NCI-H1092 (cell line): ENCODE results near the gene RGS16.

Experiments used
- DNase-seq: peaks from one replicate; lab custom pipeline; 2025; lab: John Stamatoyannopoulos, UW

Gene RGS16

DNA sequence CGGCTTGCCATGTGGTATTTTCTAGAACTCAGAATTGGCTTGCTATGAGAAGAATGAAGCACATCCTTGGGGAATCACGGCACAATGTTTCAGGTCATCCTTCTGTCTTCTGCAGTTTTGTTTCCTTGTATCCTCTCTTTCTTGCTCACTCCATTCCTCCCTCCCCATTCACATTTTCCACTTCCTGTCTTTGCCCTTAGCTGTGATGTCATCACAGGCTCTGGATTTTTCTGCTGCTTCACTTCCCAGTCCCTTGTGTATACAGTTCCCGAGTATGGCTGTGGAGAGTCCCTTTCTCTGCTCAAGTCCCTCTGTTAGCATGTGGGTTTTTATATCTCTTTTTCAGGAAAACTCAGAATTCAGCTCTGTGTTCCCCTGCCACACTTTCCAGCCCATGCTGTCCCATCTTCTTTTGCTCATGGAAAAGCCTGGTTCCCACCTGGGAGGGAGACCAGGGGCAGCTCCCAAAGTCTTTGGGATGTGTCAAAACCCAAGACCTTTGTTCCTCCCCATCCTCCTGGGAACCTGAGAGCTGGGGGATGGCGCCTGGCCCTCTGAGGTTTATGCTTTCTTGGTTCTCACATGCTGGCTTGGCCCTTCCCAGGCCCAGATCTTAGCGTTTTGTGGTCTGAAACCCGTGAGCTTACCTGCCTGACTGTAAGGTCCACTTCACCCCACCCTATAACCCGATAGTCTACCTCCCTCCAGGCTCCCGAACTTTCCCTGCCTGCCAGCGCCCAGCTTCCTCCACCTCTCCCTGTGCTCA is 4.8 kb upstream of the RGS16 start:
- no peak for DNase-seq

DNA sequence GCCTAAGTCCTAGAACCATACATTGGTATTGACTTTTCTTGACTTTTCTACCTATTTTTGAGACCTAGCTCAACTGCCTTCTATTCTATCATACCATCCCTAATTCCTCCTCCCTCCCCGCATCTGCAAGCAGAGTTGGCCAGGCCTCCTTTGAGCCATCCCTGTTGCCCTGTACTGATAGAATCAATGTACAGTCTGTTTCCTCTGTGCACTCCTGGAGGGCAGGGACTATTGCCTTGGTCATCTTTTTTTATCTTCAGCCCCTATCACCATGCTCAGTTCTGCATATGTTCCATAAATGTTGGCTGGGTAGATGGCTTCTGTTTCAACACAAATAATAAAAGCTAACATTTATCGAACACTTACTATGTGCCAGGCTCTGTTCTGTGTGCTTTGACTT is 4.0 kb upstream of the RGS16 start:
- no peak for DNase-seq

DNA sequence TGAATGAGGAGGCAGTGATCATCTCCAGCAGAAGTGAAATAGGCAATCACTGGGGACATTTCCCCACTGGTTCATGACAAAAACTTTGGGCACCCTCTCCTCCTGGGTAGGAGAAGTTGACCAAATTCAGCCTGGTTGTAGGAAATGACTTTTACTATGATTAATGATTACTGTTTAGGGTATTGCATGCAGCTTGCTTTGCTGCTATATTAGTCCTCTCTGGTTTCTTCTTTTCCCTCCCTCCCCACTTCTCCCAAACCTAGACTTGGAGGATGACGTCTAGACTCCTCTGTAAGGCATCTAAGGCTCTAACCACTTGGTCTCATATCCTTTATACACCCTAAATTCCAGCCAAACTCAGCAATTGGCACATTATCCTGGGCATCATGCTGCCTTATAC is 3.4 kb upstream of the RGS16 start:
- no peak for DNase-seq

DNA sequence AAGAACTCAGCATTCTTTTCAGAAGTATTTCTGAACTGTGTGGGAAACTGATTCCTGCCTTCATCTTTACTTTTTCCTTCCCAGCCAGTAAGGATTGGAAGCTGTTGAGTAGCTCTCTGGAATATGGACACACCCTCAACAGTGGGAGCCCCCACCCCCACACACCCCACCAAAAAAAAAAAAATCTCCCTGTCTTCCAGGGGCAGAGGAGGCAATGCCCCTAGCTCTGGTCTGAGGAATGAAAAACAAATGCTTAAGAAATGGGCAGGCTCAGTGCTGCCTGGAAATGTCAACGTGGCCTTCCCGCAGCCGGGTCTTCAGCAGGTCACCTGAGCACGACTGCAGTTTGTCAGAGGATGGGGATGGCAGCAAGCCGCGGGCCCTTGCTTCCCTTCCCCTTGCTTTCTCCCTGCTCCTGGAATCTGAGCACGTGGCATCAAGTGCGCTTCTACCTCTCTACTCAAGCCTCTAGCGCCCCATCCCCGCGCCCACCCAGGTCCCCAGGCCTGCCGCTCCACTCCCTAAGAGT is 479 bp downstream of the RGS16 start:
- DNase-seq: no peak

DNA sequence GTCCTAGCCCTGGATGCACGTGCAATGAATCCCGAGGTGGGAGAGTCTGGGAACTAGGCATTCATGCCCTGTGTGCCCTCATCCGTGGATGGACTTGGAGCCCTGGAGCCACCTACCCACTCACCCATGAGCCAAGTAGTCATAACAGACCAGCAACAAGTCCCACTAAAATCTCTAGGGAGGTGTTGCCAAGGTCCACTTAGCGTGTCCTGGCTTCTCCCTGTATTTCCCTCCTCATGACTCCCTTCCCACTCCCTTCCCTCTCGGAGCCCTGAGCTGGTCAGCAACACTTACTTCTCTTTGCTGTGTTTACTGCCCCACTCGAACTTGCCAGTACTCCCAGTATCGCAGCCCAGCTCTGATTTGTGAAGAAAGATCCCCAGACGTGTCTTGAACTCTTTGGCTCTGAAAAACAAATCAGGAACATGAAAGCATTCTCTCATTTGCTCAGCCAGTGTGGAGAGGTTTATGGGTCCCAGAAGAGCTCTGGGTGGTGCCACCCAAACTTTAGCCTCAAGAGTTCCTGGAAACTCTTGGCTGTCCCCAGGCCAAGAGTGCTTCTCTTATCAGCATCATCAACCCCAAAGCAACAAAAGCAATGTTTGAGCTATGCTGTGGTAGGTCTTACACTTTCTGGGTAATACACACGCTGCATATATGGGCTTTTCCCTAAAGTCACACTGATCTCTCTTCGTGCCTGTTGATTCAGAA is 1.1 kb downstream of the RGS16 start:
- no peak for DNase-seq

DNA sequence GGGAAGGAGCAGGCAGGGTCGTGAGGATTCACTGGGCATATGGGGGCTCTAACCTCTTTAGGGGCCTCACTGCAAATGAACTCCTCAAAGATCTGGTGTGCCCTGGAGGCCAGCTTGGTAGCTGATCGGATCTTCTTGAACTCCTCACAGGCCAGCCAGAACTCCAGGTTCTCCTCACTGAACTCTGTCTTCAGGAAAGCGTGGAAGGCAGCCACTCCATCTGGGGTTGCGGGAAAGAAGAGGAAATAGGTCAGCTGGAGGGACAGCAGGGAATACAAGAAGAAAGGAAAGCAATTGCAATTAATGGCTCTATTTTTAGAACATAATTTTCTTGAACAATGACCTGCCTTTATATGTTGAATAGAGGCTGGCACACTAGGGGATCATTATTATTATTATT is 2.3 kb downstream of the RGS16 start:
- no peak for DNase-seq

DNA sequence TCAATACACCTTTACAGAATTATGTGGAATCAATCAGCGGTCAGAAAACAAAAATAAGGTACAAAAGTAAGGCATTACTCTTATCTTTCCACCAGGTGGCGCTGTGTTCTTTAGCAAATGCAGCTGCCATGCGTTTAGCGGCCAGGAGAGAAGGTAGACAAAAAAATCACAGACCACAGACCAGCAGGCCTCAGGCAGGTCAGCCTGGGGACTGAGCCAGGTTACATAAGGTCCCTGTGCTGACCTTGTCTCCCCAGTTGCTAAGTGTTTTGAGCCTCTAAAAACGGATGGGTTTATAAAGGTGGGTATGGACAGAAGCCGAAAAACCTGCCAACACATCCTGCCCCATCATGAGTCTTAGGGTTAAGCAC is 2.8 kb downstream of the RGS16 start:
- DNase-seq: peak; percentile 85

DNA sequence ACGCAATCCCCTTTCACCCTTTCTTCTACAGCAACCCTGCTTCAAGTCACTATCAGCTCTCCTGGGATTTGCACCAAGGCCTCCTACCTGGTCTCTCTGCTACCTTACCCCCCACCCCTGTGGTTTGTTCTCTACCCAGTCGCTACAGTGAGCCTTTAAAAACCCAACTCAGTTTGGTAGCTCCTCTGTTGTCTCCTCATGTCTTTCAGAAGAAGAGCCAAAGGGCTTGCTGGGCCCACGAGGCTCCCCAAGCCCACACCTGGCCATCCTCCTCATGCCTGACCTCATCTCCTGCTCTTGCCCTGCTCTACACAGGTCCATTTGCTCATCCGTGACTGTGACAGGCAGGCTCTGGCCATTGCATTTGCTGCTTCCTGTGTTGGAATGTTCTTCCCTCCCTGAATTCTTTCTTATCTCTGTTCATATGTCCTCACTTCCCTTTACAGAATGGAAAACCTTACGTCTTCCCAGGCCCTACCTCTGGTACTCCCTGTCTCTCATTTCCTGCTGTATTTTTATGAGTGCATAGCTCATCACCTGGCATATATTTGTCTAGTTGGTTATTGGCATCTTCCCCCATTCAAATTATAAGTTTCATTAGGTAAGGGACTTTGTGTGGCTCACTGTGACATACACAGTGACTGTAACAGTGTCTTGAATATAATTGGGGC is 3.3 kb downstream of the RGS16 start:
- no peak for DNase-seq

DNA sequence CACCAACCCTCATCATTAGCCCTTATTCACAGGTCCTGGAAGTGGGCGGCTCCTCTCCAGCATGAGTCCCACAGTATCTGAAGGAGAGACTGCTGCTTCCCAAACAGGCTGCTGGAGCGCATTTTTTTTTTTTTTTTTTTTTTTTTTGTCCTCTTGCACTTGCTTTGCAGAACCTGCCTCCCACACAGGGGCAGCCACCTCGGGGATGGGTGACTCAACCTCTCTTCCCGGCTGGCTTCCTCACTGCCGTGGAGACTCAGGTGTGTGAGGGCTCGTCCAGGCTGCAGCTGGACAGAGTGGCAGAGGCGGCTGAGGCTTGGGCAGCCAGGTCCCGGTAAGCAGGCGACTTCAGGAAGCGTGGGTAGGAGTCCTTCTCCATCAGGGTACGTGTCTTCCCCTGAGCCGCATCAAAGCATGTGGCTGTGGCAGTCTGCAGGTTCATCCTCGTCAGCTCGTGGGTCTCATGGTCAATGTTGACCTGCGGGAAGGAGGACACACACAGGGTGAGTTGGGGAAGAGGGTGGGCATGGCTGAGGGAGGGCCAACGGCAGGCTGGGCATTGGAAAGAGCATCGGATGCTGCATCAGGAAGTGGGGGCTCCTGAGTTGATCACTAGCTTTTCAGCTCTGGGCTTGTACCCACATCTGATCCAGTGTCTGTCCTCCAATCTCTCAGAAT is 4.0 kb downstream of the RGS16 start:
- no peak for DNase-seq

DNA sequence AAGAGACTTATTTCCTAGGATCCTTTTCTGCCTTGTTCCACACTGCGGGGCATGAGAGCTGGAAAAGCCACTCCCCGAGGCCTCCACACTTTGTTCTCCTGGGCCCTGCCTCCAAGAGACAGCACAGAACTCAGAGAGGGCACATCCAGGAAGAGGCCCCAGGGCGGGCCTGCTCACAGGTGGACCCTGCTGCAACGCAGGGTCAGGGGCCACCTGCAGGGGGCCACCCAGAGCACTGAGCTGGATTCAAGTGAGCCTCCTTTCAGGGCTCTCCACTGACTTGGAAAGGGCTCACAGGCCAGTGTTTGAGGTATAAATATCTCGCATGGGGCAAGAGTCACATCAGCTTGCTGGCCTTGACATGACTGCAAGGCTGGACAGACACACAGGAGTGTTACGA is 4.8 kb downstream of the RGS16 start:
- no peak for DNase-seq

DNA sequence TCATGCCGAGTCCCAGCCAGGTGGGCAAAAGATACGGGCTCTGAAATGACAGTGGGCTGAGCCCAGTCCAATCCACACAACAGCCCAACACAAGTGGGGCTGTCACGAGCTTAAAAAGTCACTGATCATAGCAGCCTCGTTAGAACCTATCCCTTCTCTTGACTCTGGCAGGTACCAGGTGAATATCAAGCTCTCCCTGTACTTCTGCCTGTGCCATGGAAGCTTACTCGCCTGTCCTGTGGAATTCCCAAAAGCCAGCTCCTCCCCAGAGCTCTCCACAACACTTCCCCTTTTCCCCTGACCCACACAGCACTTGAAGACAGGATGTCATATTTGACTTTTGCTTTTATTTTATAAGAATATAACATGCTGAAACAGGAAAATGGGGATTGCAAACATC is 5.9 kb downstream of the RGS16 start:
- no peak for DNase-seq

DNA sequence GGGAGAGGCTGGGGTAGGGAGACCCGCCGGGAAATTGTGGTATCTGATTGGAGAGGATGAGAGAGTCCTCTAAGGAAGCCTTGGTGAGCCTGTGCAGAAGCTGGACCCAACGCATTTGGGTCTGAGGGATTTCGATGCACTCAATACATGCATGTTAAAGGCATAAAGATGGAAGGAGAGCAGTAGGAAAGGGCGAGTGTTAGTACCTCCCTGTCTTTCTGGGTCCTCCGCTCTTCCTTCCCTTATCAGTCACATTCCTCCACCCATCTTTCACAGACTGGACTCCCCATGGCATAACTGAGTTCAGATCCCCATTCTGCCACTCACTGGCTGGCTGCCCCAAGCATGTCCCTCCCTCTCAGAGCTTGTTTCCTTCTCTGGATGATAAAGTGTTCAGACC is 7.3 kb downstream of the RGS16 start:
- no peak for DNase-seq

DNA sequence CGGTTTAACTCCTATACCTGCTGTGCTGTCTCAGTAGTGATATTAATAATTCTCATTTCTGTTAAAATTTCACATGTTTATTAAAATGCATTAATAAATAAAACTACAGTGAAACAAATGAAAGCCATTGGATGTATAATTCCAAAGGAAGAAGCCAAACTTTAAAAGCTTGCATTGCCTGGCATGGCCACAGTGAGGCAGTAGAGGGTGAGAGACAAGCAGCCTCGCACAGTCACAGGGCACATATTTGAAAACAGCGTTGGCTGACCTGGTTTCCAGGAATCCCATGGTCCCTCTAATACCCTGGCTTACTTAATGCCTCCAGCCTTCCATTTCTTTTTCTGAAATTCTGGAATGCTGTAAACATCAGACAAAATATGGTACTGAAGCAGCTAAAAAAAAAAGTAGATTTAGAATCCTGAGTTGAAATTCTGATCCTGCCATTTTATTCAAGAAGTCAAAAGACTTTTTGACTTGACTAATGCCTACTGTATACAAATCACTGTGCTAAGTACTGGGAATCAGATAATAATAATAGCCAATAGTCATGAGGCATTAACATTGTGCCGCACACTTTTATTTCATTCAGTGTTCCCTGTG is 8.4 kb downstream of the RGS16 start:
- DNase-seq: peak; percentile 58

DNA sequence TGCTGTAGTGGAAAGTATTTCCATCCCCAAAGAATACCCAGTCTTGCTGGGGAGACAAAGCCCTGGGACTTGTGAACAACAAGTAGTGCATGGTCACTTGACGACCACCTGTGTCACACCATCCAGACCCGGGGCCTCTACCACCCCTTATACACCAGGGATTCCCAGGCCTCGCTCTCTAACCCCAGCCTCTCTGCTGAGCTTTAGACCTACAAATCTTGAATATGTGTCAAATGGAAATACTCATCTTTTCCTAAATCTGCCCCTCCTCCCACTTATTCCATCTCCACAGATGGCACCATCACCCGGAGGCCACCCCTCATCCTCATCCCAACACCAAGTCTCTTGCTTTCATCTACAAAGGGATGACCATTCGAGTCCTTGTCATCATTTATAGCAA is 14.3 kb downstream of the RGS16 start:
- no peak for DNase-seq

DNA sequence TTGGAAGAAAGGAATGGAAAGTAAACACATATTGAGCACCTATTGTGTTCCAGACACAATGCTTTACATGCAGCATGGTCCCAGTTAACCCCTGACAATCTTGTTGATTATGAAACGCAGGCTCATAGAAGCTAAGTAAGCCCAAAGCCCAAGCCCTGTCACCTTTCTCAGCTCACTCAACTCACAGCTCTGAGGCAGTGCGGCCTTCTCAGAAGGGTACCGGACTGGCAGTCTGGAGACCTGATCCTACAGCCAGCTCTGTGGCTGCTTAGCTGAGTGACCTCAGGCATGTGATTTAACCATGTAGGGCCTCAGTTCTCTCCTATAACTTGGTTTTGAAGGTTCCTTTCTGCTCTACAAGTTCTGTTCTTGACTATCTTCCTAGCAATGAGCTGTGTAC is 14.7 kb downstream of the RGS16 start:
- no peak for DNase-seq

DNA sequence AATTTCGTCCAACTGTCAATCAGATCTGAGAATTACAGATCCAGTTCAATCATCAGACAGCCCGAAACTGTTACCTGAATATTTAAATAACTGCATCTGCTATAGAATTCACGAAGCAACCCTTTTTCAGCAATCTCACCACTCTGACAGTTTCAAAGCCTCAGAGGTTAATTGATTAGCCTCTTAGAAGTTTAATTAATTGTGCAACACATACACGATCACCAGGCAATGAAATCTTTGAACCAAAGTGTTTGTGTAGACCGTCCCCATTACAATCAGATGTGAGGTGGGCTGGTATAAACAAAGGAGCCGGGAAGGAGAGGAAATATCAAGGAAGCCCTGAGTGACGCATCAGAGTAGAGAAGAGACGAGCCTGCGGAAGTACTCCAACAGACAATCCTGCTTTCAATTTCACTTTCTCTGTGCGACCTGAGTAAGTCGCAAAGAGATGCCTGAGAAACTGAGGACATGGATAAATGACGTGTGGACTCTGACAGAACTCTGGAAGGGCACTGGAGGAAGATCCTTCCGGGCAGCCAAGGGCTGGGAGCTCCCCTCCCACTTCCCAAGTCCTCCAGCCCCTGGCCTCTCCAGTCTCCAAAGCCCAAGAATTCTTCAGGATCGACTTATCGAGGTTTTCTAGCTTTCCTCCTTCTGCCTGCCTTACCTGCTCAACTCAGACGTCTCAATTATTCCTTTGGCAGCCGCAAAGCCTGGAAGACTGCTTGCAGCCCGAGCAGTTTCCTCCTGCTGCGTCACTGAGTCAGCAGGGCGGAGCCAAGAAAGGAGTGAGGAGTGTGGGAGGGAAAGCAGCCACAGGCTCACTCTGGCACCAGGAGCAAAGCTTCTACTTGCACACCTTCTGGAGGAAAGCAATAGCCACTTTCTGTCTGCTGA is 15.4 kb downstream of the RGS16 start, which contains the start of gene RNASEL:
Gene RNASEL, minus strand, starts transcription at position 757 of the 897 bp plus-strand sequence. CDS start 2,450 bp downstream, outside the sequence.
- DNase-seq: no peak

DNA sequence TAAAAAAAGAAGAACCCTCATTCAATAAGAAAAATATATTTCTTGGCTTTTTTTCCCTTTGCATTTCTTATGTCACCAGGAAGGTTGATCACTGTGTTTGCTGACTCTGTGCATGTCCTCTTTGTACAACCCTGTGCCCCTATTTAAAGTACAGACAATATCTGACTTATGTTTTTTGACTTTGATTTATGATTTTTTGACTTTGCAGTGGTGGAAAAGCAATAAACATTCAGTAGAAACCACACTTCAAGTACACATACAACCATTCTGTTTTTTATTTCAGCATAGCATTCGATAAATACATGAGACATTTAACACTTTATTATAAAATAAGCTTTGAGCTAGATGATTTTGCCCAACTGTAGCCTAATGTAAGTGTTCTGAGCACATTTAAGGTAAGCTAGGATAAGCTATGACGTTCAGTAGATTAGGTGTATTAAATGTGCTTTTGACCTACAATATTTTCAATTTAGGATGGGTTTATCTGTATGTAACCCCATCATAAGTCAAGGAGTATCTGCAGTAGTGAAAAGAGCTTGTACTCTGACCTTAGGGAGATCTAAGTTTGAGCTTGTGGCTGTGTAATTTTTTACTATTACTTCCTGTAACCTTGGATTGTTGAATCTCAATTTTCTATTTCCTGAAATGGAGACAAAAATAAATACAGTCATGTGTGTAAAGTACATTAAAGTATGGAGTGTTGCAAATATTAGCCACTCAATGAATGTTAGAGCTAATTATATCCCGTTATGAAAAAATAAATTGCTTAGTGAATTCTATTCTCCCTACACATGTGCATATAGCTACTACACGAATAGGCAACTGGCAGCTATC is 16.3 kb downstream of the RGS16 start:
- DNase-seq: no peak

DNA sequence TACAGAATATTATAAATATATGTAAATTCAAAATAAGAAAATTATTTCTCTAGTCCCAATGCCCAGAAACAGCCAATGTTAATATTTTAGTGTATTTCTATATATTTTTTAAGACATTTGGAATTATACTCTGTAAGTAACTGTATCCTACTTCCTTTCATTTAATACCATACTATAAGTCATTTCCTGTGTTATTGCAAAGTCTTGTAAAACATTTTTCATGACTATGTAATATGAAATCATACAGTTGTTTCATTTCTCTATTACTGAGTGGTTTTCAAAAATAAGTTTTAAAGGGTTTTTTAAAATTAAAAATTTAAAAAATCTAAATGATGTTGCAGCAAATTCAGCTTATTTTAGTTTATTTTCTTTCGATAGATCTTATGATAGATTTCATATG is 17.1 kb downstream of the RGS16 start:
- no peak for DNase-seq

DNA sequence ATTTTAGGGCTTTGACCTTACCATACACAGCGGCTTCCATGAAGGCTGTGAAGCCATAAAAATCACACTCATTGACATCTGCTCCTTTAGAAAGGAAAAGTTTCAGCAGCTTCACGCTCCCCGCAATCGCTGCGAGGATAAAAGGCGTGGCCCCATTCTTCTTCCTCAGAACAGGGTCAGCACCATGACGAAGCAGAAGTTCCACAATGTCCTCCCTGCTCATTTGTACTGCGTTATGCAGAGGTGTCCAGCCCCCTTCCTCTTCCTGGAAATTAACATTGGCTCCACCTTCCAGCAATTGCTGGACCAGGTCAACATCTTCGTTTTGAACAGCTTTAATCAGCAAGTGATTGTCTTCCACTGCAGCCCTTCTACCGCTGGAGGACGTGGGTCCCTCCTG is 17.8 kb downstream of the RGS16 start:
- DNase-seq: no peak

DNA sequence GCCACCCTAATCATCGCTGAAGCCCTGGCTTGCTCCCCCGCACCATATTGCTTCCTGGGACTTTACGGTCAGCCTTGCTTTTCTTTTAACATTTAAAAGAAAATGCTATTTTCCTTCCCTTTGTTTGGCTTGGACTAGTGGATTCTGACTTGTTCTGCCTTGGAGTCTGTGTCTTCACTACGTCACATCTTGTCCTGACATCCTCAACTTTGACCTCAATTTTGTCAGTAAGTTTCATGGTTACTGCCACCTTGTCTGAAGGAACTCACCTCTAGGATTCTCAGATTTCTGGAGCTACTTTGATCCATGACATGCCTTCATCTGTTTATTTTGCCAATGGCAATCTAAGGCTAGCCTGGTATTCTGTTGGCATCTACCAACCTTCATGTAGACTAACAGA is 19.4 kb downstream of the RGS16 start:
- DNase-seq: no peak
